GM19455 (cell line): ENCODE results near the gene CFAP61.

Experiments used
- ATAC-seq: cut with Tn5 transposase; IDR thresholded peaks from one replicate; pipeline ENCODE4 v1.9.1; 2021; ENCODE audit not compliant: unreplicated experiment

CFAP61 gene

GRCh38 chr20:20393207-20394120 is 341.1 kb downstream of the CFAP61 start:
- no peak for ATAC-seq

DNA sequence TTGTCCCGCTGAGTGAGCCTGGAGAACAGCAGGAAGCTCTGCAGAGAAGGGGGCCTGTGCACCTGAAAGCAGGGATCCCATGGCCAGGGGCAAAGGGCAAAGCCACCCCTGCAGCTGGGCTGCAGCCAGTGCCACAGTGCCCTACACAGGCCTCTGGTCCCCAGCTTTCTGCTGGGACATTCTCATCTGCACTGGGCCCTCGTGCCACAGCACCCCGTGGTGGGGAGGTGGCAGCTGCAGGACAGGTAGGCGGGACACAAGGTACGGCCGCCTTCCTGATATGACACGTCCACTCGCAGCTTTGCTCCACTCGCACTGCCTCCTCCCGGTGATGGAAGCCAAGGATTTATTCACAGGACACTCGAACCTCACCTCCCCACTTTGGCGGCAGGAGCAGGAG is 342.8 kb downstream of the CFAP61 start:
- no peak for ATAC-seq

- no peak for ATAC-seq
These were observed 343.7 kb downstream of the CFAP61 start for GRCh38 chr20:20395903-20396568.

DNA sequence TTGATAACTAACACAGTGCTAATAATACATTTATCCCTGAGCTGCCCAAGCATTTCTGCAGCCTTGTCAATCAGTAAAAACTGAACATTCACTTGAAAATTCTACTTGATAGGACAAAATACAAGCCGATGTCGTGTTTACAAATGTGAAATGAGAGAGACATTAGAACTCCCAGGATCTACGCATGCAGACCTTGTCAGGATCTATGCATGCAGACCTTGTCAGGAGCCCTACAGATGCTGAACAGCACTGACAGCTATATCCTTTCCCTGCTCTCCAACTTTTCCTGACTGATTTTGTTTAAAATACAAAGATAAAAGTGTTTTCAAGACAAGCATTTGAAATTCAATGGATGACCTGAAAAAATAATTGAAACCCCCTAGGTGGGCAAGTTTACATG is 344.5 kb downstream of the CFAP61 start:
- no peak for ATAC-seq

- no peak for ATAC-seq
These were observed 345.8 kb downstream of the CFAP61 start for GRCh38 chr20:20398123-20398522.

DNA sequence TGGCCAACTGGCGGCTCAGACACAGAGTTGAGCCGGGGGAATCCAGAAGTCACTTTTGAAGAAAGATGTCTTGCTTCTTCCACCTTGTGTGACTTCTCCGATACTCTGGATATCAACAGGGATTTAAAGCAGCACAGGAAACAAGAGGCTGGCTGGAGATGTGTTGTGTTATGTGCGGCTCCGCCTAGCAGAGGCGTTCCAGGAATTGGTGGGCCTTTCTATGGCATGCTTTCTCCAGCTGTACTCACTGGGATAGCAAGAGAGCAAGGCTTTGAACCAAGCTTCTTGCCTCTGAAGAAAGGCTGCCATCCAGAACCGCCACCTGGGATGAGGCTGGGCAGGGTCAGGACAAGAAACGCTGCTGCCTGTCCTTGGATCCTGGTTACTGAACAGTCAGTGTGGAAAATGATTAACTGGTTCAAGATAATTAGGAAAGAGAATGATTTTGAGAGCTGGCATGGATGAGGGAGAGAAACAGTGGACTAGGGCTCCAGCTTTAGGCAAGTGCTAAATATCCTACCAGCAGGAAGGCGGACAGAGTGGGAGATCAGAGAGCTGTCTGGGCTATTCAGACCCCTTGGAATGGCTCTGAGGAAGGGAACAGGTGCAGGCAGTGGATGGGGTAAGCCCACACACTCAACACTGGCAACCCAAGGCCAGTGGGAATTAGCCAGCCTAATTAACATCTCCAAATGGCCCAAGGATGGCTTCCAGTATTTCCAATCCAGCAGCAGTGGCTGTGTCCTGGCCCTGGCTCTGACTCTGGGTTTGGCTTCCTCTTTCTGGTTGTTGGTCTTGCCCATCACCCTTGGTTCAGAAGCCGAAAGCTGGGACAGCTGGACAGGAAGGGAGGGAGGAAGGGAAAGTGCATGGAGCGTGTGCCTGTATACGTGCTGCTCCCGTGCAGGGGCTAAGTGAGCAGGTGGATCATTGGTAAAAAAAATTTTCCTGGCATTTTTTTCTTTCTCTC is 347.5 kb downstream of the CFAP61 start:
- no peak for ATAC-seq

DNA sequence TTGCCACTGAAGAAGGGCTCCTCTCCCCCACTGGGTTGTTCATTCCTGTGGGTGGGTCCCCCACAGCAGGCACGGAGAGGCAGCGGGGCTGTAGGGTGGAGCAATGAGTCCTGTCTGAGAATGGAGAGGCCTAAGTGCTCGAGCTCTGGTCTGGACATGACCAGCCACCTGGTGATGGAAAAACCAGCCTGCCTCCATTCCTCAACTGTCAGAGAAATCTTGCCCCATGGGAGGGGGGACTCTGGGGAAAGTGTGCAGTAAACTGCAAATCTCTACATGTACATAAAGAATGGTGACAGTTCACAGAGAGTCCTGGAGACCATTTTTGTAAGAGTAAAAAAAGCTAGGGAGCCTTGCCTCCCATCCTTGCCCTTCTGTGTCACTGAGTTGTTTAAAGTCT is 349.7 kb downstream of the CFAP61 start:
- no peak for ATAC-seq

DNA sequence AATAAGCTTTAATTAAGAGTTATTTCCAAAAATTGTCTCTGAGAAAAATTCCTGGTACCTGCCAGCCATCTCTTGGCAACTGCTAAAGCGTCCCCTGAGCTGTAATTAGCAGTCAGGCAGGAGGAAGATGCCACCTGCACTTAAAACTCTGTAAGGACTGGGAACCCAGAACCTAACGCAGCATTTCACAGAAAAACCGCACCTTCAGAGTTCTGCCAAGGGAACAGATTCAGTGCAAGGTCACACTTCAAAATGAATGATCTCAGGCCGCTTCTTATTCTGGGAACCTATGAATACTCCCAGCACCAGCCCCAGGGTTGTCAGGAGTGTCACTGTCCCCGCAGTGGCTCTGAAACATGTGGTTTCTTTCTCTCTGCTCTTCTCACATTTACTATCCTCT is 352.3 kb downstream of the CFAP61 start:
- ATAC-seq: no peak

DNA sequence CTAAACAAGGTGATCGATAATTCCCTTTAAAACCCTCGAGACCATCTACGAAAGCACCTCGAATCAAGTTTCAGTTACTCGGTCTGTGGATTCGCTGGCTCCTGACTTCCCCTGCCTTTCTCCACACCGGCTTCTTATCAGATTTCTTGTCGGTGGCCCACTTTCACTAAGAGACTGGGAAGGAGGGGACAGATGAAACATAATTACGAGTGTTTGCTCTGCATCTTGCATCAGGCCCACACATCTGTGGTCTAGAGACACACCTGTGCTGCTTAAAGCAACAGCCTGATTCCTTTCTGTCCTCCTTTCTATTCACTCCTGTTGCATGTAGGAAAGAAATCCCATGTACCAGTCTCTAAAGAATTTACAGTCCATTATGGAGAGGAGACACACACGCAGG is 353.3 kb downstream of the CFAP61 start:
- no peak for ATAC-seq

GRCh38 chr20:20406306-20406705 is 354.0 kb downstream of the CFAP61 start:
- ATAC-seq: no peak

DNA sequence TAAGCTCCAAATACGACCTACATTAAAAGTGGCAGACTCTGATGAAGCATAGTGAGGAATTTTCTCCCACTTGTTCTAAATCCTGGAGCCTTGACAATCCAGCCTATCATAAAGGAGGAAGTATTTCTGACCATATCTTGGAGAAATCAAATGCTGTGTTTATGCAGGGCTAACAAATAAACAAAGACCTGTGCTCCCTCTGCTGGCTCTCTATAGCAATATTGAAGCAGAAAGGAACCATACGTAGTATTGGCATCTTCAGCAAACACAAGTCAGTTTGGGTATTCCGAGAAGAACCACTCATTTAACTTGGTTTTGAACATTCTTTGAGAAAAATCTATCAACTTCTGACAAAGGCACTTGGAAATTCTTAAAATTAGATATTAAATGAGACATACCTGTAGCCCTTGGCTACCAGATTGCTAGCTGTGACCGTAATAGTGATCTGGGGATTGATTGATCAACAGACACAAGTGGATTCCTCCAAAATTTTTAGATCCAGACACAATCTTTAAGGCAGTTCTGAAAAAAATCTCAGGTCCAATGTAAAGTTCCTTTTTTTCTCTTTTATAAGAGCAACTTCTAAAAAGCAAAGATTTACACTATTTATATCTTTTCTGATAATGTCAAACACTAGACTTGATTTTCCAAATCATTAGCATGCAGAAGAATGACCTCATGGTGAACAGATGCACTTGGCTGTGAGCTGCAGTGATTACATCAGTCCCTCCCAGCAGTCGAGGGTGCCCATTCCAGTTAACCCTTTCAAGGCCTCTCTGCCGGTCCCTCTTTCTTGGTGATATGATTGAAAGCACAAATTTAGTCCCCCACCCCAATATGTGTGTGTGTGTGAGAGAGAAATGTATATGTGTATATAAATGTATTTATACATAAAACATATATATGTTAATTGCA is 355.8 kb downstream of the CFAP61 start:
- no peak for ATAC-seq

GRCh38 chr20:20409331-20409730 is 357.0 kb downstream of the CFAP61 start:
- no peak for ATAC-seq
